Stimulated activated CD8-positive, alpha-beta memory T cell treated with anti-CD3 and anti-CD28 coated beads, Interleukin-7, amount 100 ng/mL, for 48 hours (primary cell): ENCODE measurements around the gene TFEB.
A peak's percentile ranks its signal among the peaks of the same experiment; 100 is the strongest.

ENCODE experiments used
- DNase-seq, 2 donors: peaks; one replicate each; pipeline ENCODE4 v3.0.0-alpha.2; 2020; ENCODE audit warnings: low read depth in 1 of 2; ENCODE audit errors: extremely low read depth in 1 of 2

TFEB gene

DNA sequence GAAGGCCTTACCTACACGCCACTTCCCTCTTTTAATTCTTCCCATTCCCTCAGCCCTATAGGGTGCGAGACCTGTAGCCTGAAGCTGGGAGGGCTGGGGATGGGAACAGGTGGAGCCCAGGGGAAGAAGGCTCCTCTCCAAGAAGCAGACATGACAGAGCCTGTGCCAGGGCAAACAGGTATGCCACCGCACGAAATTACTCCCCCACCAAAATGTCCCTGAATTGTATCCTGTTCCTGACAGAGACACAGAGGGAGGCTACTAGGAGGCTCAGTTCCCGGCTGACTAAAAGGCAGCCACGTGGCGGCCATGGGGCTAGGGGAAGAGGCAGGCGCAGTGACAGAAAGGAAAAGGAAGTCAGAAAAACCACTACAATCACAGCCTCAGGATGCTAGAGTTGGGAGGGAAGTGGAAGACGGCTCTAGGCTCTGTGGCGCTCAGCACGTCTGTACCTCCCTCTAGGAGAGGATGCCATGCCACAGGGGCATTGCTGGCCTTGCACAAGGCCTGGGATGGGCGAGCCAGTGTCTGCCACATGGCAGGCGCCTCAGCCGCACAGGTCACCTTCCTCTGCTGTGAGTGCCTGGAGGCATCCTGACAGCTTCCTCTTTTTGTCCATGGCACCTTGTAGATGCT, 27.7 kb downstream of the TFEB start:
- no peak for DNase-seq

DNA sequence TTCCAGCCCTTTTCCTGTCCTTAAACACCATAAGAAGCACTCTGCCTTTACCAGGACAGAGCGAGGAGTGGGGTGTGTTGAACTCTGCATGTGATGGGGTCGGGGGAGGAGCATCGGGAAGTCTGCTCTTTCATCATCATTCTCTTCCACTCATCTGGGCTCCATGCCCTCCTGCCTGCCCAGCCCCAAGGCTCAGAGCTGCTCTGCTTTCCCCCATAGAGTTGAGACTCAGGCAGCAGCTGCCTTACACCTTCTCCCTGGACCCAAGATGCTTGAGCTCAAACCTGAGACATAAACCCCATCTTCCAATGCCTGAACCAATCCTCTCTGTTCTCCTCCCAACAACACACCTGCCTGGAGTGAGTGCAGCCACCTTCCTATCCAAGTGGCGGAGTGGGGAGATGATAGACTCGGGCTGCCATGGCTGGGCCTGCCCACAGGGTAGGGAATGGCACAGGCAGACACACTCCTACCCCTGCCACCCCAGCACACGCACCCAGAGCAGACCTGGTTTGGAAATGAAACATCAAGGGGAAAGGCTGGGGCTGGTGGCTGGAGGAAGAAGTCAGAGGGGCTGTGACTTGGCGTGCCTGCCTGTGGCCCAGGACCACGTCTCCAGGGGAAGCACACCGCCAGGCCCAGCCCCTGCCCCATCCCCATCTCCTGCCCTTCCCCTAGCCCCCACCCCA, 28.4 kb downstream of the TFEB start:
- DNase-seq = no peak

DNA sequence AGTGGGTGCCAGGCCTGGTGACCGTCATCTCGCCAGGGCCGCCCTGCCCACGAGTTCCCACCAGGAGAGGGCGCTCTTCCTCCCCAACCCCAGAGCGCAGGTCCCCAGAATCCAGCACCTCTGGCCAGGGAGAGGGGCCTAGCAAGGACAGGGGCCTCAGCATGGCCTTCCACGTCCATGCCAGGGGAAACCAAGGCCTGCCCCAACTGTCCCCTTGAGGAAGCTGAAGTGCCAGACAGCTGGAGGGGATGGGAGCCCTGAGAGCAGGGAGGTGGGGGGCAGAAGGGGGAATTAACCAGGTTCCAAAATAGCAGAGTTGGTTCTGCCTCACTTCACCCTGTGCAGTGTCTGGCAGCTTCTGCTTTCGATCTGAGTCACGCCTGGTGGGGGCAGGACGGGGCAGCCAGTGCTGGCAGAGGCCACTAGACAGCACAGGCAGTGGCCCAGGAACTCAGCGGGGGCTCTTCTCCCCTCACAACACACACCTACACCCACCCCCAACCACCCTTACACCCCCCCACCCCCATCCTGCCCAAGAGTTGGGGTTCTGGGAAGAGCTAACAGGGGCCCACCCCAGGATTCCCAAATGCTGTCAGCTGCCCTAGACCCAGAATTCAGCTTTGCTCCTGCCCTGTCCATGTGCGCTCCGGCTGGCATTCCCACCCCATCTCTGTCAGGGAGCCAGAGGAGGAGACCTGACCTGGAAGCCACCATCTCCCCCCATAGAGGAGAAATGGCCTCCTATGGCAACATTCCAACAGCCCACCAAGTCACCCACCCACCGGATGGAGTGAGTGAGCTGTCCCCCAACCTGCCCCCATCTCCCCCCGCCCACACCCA, 29.2 kb downstream of the TFEB start:
- DNase-seq = peak; percentile 57 to 72

DNA sequence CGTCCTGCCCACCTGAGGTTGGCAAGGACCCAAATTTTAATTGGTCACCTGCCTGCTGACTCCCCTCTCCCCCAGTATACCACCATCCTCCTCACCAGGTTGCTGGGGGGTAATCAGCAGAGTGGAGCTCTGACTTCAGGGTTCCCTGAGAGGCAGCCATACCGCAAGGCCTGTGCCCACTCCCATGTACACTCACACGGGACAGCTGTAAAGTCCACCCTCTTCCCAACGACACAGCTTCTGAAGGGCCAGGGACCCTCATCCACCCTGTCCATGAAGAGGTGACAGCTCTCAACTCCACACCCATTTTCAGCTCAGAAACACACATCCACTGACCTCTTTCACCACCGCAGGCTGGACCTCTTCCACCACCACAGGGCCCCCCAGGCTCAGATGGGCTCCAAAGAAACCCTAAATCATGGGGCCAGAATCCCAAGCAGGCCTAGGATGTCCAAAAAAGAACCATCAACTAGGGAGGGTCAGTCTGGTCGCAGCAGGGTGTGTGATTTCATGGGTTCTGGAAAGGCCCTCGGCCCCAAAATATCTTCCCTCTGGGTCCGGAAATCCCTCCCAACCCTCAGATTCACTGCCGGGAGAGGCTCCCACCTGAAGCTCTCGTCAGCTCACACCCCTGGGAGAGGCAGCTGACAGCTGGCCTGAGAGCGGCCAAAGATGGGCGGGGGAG, 30.0 kb downstream of the TFEB start:
- DNase-seq = no peak

DNA sequence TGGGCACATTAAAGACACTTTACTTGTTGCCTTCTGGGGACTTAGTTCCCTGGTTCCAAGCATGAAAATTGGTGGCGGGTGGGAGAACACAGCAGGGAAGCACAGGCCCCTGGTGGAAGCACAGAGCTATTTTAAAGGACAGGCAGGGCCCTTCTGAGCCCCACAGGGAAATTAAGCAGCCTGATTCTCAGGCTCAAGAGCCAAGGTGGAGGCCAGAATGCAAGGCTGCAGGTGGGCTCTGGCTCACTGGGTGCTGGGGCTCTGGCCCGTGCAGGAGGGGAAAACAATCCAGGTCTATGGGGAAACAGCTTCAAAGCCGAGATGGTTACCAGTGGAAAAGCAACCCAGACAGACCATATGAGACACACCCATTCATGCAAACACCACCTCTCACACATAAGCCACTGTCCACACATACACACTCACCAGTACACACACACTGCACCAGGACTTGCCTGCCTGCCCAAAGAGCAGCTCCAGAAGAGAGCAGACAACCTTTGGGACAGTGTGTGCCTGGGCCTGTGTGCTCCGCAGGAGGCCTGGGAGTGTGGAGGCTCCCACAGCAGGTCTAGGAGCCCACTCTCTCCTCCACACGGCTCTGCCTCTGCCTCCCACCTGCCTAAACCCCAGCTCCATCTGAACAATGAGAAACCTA, 30.6 kb downstream of the TFEB start:
- no peak for DNase-seq

DNA sequence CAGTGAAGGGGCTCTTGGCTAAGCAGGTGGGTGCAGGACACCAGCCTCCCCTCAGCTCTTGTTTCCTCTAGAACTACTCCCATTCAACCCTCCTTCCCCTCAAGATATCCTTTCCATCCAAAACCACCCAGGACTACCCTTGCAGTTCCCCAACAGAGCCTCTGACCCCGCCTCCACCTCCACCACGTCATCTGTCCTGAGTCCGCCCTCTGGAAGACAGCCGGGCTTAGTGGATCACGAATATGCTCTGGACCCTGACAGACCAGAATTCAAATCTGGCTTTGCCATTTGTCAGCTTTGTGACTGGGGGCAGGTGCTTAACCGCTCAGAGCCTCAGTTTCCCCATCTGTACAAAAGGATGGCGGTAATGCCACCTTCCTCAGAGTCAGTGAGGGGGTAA, 31.4 kb downstream of the TFEB start:
- DNase-seq = no peak

DNA sequence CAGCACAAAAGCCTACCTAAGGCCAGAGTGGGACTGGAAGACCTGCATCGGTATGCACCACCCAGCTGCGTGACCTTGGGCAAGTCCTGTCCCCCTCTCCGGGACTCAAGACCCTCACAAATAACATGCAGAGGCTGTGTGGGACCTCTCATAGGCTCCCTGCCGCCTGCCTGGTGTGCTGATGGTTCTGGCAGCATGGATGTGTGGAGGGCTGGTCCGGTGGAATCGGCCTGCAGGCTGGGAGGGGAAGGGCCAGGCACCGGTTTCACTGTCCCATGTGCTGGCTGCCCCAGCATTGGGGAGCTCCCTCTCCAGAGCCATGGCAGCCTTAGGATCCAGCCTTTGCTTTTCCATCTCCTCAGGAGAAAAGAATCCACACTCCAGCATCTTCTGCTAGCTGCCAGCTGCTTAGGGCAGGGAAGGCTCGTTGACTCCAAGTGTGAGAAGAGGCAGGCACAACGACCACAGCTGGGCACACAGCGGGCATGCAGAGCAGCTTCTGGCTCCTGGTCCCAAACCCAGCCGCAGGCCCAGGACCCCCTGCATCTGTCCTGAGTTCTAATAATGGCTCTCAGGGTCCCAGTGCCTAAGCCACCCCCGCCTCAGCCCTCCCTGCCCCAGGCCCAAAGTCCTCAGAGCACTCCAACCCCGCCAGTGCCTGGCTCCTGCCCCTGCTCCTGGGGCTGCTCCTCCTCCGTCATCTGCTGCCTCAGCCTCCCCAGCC, 32.5 kb downstream of the TFEB start:
- DNase-seq = no peak

DNA sequence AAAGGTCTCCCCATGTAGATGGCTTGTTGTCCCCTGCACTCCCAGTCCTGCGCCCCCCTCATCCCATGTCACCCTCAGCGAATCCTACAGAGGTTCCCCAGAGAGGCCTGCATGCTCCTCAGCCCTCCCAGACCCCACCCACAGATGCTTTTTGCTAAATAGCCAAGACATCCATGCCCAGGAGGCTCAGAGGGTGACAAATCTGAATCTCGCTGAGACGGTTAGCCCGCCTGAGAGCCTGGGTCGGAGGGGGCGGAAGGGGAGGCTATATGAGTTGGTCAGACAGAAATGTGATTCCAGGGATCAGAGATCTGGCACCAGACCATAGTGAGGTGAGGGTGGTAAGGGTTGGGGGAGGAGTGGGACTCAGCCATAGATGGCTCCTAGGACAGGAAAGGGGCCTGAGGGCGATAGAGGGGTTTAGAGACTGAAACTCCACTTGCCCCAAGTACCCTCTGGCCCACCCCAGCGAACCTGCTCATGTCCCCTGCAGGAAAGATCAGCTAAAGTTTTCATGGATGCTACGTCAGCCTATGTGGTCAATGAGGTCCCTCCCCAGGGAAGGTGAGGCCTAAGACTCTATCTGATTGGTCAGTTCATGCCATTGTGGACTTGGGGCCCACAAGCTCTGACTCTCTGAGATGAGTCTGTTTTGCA, 33.2 kb downstream of the TFEB start:
- DNase-seq = no peak

DNA sequence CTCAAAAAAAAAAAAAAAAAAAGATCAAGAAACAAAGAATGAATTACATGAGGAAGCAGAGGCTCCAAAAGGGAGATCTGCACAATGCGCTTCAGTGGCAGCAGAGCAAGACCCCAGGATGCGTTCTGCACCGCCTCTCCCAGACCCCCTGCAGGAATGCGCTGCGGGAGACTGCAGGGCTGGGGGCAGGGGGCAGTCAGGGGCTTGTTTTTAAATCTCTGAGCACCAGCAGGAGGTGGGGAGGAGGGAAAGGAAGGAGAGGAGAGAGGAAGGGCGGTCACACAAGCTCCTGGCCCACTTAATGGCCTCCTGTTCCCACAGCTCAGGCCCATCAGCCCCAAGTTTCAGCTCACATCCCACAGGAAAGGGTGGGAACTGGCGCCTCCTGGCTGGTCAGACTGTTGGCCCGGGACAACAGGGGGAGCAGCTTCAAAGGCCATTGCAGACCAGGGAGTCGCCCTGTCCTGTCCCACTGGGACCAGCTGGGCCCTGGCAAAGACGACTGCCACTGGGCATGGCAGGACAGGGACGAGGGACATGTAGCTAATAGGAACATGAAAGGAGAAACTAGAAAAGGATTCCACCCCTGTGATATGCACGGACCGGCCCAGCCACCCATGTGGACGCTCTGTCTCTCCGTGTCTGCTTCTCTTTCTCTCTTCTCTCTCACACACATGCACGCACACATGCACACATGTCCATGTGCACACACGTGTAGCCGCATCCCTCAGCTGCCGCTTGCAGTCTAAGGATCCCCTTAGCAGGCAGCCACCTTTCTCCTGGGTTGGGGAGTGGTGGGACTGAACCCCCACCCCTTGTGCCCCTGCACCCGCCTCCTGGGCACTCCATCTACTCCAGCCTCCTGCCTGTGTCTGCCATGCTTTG, 34.7 kb downstream of the TFEB start:
- DNase-seq = no peak

DNA sequence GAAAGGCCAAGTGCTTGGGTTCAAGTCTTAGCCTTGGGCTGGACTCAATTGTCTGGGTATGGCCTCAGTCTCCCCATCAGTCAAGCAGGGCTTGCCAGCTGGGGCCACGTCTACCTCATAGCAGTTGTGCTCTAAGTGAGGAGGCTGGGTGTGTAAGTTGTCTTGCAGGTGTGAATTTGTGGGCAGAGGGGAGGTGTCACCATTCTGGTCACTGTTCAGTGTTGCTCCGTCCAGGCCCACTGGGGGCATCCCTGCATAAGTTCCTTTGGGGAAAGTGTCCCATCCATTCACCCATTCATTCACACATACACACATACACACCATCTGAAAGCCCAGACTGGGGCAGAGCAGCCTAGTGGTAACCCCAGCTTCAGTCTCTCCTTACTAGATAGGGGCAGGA, 36.3 kb downstream of the TFEB start:
- DNase-seq = no peak

DNA sequence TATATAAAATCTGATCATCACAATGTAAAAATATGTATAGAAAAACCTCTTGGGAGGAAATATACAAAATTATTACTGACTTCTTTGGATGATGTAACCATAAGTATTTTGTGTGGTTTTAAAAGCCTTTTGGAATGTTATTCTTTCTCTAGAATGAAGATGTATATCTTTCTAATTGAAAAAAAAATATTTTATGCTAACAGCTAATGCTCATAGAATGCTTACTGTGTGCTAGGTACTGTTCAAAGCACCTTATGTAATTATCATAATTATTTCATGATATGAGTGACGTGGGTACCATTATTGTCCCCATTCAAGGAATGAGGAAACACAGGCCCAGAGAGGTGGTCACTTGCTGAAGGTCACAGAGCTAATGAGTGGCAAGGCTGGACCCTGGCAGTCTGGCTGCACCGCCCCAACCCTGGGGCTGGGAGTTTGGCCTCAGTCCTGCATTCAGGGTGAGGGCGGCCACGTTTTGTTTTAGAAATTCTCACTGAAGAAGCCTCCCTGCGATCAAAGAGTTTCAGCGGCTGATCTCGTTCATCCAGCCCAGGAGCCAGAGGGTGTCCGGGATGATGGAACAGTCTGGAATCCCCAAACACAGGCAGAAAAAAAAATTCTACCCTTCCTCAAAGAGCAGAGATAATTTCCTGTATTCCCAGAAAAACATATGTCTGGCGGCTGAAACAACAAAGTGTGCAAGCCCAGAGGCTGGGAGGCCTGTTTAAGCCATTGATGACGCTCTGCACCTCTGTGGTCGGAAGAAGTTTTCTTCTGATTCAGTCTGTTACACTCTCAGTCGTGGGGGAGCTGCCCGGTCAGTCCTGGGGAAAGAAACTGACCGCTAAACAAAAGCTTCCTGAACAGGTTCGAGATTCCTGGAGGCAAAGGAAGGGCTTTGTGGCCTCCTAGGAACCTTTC, 37.3 kb downstream of the TFEB start:
- no peak for DNase-seq

DNA sequence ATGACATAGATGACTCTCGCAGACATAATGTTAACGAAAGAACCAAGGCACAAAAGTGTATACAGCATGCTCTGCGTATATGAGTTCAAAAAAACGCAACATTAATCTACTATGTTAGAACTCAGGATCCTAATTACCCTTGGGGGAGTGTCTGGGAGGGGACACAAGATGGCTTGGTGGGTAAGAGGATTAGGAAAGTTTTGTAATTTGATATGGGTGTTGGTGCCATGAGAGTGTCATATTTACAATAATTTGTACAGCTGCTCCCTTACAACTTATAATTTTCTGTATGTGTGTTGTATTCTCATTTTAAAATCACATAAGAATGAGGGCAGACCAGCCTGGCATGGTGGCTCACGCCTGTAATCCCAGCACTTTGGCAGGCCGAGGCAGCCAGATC, 38.6 kb downstream of the TFEB start:
- DNase-seq = no peak

DNA sequence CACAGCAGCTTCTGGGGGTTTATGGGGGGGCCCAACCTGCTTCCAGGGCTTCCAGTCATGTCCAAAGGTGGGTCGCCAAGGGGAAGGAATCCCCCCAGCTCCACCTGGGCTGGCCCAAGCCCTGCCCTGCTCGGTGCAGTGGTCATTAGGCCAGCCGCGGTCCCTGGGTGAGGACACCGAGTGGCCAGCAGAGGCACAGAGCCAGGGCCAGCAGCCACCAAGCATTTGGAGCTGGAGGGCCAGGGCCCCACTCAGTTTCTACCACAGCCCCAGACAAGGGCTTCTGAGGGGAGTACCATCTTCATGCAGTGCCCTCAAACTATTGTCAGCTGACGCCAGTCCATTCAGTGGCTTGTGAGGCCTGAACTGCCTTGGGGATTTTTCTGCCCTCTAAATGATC, 39.6 kb downstream of the TFEB start:
- no peak for DNase-seq

DNA sequence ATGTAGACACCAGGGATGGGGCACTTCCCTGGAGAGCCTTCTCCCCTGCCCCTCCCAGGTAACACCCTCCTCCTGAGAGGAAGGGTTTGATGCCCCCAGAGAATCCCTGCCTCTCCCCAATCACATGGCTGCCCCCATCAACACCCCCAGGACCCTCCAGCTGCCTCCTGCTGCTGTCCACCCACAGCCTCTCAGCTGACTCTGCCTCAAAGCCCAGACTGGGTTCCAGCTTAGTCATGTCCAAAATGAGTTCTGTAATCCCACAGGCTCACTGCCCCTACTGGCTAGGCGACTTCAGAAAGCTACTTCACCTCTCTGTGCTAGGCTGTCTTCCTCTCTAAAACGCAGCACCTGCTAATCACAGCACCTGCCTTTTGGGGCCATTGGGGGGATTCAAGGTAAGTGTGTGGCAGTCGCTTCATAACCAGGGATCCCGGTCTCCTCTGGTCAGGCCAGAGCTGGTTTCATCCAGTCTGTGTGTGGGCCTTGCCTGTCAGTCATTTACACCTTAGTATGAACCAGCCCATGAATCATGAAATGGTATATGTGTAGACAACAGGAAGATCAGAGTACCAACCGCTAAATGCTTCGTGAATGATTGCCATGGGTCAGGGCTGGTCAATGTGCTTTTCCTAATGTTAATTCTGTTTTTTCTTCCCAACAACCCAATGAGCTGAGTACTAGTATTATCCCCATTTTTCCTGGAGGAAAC, 40.4 kb downstream of the TFEB start:
- DNase-seq = no peak

DNA sequence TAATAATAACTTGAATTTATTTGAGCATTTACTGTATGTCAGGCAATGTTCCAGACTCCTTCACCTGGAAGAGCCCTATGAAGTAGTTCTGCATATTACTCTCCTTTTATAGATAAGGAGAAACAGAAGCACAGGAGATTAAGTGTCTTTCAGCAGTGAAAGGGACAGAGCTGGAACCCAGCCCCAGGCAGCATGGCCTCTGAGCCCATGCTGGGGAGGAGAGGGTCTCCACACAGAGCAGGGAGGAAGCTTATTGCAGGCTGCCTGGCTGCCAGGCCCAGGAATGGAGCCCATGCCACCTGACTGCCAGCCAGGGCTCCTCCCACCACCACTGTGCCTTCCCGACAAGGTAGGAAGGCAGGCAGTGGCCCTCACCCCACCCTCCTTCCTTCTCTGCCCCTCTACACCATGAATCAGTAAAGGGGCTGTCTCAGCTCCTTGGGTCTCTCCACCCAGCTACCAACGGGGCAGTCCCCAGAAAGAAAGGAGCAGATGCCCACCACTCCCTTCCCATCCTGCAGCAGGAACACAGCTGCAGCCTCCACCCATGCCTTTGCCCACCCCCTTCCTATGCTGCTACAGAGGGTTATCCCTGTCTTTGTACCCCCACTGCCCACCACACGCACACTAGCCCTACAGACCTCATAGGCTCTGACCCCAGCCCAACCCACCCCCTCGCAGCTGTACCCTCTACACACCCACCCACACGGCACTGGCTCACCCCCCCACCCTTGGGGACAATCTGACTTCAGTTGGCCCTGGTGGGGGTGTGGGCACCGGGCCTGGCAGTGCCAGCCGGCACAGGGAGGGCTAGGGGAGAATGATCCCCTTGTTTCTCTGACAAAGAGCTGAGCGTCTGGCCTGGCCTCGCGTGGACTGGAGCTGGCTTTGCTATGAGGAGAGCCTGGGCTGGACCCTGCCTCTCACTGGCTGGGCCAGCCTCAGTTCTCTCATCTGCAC, 41.8 kb downstream of the TFEB start:
- no peak for DNase-seq

DNA sequence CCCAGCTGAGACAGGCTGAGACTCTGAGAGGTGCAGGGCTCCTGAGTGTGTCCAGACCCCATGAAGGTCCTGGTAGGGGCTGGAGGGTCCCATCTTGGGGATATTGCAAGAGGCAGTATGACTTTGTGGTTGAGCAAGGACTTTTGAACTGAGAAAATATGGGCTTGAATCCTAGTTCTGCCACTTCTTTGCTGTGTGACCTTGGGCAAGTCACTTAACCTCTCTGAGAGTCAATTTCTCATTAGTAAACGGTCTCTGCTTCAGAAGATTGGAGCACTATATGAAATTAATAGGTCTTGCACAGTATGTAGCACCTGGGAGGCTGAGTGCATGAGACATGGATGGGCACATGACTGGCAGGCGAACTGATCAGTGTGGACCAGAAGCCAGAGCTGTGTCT, 42.7 kb downstream of the TFEB start:
- DNase-seq = no peak
